Left lobe of liver (tissue), 2 donors: ENCODE data around the gene KLF16. TPM values are rescaled to one million over a fixed set of nuclear protein-coding genes. Genes with fewer than 3 reads are reported as not detected.

Experiments
- ATAC-seq: fragments of 200-7000 bp; cut with Tn5 transposase; one replicate; pipeline ENCODE4 v1.9.1; 2020; ENCODE audit warnings: mild to moderate bottlenecking, moderate library complexity
- DNase-seq: peaks from one replicate; pipeline ENCODE4 v3.0.0-alpha.2; 2020; ENCODE audit warnings: low spot score
- total RNA-seq: library from RNA; stranded (reverse); gene quantifications from one replicate; pipeline ENCODE4 v1.2.1, GENCODE V29; 2021
- donor health status: DM: no; HTN: no; CAD: no; lungs with moderate emphysema.
- donor health status: DM: no; HTN: yes; CAD: no.

KLF16 gene
- total RNA-seq, 1 donor from 2014 or later = 11.9 TPM

DNA sequence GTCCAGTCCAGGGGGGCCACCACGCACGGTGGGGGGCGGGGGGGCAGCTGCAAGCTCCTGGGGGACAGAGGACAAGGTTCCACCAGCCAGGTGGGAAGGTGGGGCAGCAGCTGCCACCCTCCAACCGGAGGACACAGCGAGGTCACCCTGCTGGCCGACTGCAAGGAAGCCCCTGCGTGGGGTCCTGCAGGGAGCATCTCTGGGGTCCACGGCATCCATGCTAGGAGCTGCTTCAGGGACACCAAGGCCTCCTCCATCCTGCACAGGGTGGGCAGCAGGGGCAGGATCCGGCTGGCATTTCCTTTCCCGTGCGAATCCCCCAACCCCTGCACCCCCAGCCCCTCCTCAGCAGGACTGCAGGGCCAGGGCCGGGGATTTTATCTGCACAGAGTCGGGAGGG is 8.3 kb upstream of the KLF16 start:
- ATAC-seq (peak; percentile 0), DNase-seq (no peak)

DNA sequence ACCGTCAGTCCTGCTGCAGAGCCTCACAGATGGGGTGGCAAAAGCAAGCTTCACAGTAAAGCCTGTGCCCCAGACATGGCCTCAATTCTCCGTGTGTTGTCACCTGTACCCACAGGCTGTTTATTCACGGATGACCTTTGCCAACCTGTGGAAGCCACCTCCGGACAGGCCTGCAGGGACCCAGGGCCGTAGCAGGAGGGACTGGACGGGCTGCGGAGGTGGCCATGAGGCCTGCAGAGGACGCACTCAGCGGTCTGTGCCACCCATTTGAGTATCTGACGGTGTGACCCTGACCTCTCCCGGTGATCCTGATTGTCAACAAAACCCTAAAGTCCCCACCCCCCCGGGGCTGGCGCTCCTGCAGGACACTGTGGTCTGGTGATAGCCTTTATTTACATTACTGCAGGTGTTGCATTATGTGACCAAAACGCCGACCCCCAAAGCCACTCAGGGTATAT is 7.8 kb upstream of the KLF16 start:
- peak; percentile 72 for ATAC-seq
- DNase-seq = peak; percentile 96

DNA sequence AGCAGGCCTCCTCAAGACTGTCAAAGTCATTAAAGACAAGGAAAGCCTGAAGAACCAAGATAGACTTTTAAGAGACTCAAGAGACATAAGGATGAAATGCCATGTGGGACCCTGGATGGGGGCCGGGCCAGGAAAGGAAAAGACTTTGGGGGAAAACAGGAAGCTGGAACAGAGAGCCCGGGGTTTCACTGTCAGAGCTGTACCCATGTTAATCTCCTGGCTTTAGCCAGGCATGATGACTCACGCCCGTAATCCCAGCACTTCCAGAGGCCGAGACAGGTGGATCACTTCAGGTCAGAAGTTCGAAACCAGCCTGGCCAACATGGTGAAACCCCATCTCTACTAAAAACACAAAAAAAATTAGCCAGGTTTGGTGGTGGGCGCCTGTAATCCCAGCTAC is 5.6 kb upstream of the KLF16 start:
- DNase-seq (no peak), ATAC-seq (no peak)

DNA sequence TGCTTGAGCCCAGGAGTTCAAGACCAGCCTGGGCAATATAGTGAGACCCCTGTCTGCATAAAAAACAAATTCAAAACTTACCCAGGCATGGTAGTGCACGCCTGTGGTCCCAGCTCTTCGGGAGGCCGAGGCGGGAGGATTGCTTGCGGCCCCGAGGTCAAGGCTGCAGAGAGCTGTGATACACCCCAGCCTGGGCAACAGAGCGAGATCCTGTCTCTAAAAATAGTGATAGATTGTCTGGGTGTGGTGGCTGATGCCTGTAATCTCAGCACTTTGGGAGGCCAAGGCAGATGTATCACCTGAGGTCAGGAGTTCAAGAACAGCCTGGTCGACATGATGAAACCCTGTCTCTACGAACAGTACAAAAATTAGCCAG is 4.0 kb upstream of the KLF16 start:
- ATAC-seq (no peak), DNase-seq (no peak)

DNA sequence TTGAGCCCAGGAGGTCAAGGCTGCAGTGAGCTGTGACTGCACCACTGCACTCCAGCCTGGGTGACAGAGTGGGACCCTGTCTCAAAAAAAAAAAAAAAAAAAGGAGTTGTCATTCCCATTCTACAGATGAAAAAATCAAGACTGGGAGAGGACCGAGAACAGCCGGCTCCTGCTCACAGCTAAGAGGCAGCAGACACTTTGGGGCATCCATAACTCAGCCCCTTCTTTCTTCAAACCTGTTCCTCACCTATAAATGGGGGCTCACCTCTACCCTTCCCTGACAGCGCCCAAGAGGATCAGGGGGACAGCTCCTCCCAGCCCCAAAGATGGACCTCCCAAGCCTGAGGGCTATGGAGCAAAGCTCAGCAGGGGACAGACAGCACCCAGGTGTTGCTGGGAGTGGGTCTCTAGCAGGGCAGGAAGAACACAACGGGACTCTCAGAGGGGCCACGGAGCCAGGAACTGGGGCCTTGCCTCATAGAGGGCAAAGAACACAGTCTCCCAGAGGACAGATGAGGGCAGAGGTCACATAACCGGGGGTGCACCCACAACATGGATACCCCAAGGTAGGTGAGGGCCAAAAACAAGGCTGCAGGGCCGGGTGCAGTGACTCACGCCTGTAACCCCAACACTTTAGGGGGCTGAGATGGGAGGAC is 3.4 kb upstream of the KLF16 start:
- no peak for ATAC-seq
- DNase-seq = no peak

DNA sequence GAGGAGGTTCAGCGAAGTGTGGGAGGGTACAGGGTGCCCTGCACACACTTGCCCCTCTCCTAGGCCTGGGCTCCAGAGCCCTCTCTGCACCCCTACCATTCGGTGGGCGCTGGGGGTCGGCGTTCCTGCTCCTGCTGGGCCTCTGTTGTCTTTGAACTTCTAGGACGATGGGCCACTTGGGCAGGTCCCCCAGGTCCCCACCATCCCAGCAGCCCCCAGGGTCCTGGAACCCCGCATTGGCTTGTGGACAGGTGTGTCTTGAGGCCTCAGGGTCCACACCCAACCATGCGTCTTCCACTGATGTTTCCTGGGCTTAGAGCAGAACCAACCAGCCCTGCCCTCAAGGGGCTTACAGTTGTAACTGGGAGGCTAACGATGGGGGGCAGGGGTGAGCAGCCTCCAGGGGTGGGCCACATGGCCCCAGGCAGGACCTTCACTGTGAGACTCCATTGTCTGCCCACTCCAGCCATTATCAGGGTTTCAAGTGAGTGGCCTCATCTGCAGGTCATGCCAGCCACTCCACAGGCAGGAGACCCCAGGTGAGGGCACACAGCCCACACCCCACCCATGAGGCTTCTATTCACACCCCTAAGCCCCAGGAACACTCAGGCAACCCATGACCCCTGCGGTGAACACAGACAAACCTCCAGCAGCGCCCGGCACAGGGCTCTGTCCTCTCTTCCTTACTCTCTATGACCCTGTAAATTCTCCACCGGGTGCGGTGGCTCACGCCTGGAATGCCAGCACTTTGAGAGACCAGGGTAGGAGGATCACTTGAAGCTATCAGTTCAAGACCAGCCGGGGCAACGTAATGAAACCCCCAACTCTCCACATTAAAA is 2.0 kb upstream of the KLF16 start:
- no peak for ATAC-seq

DNA sequence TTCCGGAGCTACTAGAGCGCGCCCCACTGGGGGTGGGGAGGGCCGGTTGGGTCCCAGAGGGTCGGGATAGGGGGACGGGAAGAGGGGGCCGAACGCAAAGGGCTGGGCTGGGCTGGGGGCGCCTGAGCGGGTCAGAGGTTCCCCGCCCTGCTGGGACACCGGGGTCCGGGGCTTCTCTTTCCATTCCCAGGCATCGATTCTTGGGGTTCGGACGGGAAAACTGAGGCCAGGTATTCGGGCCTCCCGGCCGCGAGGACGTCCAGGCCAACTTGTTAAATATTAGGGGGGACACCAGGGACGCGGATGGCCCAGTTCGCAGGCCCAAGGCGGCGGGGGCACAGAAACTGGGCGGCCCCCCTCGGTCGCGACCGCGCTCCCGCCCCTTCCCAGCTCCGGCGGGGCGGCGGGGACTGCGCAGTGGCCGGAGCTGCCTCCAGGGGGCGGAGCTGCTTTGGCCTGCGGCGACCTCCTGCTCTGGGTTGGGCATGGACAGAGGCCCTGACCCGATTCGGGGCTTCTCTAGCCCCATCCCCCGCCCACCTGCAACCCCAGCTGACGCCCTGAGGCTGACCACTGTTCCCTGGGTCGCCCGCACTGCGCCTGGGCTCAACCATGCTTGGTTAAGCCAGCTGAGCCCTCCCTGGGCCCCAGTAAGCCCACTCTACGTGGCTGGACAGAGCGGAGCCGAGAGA is 1.2 kb upstream of the KLF16 start:
- ATAC-seq = peak; percentile 61

More for the DNA sequence above, 2.0 kb upstream of the KLF16 start:
- DNase-seq = no peak

DNA sequence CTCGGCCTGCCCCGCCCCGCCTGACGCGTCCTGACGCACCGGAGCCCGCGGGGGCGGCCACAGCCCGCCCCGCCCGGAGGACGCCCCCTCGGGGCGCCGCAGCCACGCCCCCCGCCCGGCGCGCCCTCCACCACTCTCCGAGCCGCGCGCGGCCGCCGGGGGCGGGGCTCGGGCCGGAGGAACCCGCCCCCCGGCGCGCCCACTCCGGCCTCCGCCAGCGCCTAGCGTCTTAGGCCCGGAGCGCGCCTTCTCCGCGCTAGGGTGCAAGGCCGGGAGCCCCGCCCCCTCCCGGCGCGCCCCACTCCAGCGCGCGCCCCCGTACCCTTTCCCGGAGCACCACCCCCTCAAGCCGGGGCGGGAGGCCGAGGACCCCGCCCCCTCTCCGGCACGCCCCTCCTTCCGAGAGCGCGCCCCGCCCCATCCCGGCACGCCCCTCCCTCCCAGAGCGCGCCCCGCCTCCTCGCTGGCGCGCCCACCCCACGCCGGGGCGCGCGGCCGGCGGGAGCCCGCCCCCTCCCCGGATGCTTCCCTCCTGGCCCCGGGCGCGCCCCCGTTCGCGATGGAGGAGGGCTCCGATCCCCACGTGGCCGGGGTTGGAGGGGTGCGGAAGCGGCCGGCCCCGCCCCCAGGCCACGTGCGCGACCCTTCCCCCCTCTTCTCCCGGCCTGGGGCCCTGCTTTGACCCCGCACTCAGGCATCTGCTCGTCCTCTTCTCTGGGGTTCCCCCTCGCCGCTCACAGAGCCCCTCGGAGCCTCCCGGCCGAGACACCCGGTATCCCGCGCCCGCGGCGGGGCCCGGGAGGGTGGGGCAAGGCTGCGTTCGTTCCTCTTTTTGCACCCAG is 480 bp upstream of the KLF16 start:
- peak; percentile 75 for ATAC-seq
- DNase-seq = peak; percentile 95

More for the DNA sequence above, 1.2 kb upstream of the KLF16 start:
- peak; percentile 85 for DNase-seq

DNA sequence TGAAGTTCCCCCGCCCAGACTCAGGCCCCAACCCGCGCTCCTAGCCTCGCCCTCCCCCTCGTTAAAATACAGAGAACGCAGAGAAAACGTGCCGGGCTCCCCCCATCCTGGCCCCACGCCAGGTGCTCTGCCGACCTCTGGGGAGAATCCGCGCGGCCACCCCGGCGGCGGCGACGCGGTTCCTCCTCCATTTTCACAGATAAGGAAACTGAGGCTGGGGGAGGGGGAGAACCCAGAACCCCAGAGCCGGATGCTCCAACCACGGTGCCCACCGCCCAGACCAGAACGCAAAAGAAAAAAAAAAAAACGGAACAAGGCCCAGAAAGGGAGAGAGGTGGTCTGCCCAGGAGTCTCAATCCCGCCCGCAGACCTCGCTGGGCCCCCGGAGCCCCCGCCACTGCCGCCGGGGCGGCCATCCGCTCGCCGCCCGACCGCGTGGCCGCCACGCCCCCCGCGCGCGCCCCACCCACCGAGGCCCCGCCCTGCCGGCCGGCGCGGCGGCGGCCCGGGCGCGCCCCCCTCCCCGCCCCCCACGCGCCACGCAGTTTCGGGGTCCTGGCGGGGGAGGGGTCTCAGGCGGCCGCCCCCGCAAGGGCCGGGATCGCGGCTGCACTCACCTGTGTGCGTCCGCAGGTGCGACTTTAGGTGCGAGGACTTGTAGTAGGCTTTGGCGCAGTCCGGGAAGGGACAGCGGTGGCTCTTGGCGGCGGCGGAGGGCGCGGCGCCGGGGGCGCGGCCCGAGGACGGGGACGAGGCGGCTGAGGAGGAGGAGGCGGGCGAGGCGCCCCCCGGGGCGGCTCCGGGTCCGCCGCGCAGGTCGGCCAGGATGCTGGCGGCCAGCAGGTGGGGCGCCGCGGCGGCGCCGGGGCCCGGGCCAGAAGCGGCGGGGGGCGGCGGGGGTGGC is 703 bp downstream of the KLF16 start:
- no peak for DNase-seq
- no peak for ATAC-seq

DNA sequence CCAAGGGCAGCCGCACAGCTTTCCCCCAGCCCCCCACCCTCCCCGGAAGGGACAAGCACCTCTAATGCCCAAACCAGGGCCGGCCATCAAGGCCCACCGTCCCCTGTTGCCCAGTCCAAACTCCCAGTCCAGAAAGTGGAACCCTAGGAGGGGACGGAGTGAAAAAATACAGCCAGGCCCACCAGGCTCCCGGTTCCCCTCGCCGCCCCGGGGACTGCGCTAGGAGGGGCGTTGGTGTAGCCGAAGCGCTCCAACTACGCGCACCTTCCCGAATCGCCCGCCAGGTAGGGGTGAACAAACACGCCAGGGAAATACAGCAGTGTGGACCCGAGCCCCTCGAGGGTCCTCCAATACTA is 1.3 kb downstream of the KLF16 start:
- ATAC-seq (no peak), DNase-seq (no peak)

DNA sequence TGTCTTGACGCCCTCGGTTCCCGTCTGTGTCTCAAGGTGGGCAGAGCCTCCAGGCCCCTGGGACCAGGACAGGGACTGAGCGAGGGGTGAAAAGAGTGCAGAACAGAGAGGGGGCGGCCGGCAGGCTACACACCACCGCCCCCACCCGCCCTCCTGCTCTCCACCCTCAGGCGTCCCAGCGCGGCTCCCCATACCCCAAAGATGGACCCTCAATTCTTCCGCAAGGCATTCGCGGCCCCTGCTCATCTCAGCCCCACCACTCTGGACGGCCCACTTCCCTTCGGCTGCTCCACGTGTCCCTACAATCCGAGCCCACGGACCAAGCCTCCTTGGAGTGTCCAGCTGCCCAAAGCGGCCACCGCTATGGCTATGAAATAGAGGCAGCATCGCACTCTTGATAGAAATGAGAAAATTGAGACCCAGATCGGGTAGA is 1.8 kb downstream of the KLF16 start:
- ATAC-seq (no peak), DNase-seq (no peak)

DNA sequence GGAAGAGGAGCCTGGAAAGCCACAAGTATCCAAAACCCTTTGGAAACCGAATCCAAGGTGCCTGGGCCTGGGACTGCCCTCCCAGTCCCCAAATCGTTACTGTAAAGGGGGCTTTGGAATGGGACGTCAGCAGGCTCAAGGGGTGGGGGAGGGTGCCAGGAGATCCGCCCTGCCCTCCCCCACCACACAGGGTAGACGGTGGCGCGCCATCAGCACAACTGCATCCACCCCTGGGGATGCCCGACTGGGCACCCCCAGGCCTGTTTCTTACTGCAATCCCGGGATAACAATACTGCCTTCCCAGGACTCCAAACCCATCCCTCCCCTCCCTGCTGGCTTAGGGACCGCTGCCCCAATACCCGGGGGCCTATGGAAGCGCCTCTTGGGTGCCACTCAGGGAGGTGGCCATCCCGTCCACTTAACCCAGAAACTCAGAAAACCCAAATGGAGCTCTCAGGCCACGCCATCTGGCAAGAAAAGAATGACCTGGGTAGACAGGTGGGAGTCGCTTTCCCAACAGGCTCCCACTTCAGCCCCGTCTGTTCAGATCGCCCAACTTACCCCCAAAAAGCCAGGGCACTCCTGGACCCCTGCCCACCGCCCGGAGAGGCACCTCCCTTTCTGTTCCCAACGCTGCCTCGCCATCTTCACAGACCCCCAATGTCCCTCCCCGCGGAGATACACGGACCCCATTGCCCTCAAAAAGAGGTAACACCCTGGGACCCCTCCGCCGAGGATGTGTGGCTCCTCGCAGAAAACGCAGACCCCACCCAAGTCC is 2.4 kb downstream of the KLF16 start:
- no peak for ATAC-seq
- DNase-seq = no peak

DNA sequence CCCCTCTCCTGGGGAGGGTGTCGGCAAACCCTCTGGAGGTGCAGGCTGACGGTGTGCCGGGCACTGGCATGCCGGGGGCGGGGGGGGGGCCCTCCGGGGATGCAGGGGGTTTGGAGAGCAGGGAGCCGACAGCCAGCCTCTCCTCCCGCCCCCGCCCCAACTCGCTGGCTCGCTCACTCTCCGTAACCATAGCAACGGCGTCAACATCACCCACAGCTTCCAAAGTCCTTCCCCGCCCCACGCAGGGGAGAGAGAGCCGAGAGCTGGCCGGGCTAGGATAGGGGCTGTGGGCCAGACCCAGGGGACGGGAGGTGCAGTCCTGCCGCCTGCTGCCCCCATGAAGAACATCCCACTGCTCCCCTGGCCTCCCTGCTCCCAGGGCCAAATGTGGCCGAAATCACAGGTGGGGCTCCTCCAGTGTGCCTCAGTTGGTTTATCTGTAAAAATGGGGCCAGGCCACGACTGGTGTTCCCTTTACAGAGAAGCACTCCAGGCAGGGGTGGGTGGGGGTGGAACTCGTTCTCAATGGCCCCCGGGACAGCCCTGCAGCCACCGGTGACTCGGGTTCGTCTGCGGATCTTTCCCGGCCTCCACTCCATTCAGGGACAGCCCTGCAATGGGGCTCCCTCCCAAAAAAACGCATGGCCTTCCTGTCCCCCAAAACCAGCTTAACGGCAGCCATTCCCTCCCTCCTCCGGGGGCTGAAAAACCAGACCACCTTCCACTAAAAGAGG is 3.2 kb downstream of the KLF16 start:
- peak; percentile 90 for DNase-seq
- peak; percentile 11 for ATAC-seq

DNA sequence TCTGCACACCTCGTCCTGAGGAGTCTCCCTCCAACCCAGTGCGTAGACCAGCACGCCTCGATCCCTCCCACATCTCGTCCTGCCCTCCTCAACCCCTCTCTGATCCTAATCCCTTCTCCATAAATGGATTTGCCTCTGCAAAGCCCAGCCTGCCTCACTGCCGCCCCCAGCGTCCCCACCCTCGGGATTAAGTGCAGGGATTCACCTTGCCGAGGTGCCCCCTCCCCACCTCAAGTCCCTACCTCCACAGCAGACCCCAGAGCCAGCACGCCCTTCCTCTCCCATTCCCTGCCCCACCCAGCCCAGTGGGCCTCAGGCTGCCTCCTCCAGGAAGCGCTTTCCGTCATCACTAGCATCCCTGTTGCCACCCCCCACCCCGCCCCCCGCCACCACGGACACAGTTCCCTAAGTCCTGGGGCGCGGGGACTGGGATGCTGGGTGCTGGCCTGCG is 4.0 kb downstream of the KLF16 start:
- DNase-seq (no peak), ATAC-seq (no peak)

DNA sequence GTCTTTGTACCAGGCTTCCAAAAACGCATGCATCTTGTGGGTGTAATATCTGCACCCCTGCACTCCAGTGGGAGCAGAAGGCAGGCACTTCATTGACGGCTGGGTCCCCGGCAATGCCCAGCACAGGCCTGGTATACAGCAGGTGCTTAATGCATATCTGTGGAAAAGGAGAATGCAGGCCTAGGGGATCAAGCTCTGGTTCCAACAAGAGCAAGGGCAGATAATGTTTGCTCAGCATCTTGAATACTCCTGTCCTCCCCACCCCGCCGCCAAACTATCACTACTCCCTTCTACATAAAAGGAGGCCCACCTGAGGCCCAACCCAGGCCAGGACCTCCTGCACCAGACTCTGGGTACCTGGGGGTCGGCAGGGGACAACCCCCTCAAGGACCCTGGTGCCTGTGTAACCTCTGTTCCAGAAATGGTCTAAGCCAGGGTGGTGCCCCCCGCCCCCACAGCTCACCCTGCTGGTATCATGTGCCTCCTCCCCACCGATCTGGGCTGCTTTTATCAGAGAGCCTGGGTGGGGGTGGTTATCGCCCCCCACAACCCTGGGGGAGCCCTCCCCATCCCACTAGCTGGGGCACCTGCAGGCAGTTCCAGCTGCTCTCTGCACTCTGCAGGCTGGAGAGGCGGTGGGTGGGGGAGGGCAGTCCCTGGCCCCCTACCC is 4.8 kb downstream of the KLF16 start:
- DNase-seq (no peak), ATAC-seq (no peak)

DNA sequence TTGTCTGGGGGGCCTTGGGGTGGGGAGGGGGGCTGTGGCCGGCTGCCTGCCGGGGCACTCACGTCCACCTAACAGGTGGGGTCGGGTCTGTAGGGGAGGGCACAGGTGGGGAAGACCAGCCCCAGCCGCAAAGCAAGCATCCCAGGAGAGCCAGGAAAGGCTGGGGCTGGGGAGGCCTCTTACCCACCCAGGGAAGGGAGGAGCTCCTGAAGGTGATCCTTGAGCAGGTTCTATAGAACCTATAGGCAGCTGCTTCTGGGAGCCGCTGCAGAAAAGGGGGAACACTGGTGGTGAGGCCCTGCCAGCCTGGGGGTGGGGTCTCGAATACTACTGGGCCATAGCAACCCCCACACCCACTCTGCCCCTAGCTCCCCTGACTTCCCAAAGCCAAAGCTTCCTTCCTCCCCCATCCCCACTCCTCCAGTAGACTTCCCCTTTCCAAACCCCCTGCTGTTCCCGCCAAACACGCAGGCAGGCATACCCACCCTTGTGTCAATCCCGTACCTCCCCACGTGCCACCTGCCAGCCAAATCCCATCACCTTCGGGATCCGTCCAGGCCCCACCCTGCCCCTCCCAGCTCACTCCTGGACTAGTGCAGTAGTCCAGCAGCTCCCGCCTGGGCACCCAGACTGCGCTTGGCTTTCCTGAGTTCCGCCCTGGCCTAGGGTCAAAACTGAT is 5.6 kb downstream of the KLF16 start:
- no peak for DNase-seq
- no peak for ATAC-seq
